ENCODE data around the gene NOD2. TPM values are rescaled to one million over a fixed set of nuclear protein-coding genes. Genes with fewer than 3 reads are reported as not detected.

The NOD2 gene
- total and polyA plus RNA-seq, 8 donors = 0.79 to 15.2 (median 1.7) TPM

GRCh38 chr16:50737420-50737959 lies 44.1 kb downstream of the NOD2 start:
- peaks cover 0 to 9% of the 10 kb centered on the region in 2 donors for H3K36me3 ChIP-seq
- ATAC-seq (no peak), DNase-seq (no peak)
- no peak for TF ChIP-seq CTCF (IDR thresholded peaks at IDR 0.05)
- H3K4me1 ChIP-seq = peaks cover 0 to 5% of the 10 kb centered on the region in 2 donors
- H3K9me3 ChIP-seq = no peaks in the 10 kb centered on the region
- H3K27me3 ChIP-seq = no peaks in the 10 kb centered on the region
- intact Hi-C loops (cut with DNase I) = no loop called here
- no peak overlapping the region for H3K4me3 ChIP-seq
- H3K27ac ChIP-seq = no peak overlapping the region

- Histone ChIP-seq H3K4me3 (no peak overlapping the region), H3K36me3 (no peaks in the 10 kb centered on the region), H3K27ac (no peak overlapping the region), H3K4me1 (peaks cover 8 to 18% of the 10 kb centered on the region in 2 donors), H3K9me3 (no peaks in the 10 kb centered on the region), H3K27me3 (no peaks in the 10 kb centered on the region)
- intact Hi-C loops (cut with DNase I) = no loop called here
- DNase-seq (no peak), ATAC-seq (no peak)
- no peak for TF ChIP-seq CTCF (IDR thresholded peaks at IDR 0.05)
Observed at GRCh38 chr16:50739031-50739430, 45.6 kb downstream of the NOD2 start.

- Histone ChIP-seq H3K4me3 (peak overlapping the region in 1 of 2 donors; percentile 84), H3K27me3 (no peaks in the 10 kb centered on the region), H3K27ac (peak overlapping the region in 1 of 2 donors; percentile 96), H3K4me1 (peaks cover 8 to 34% of the 10 kb centered on the region in 2 donors), H3K36me3 (no peaks in the 10 kb centered on the region), H3K9me3 (no peaks in the 10 kb centered on the region)
- ATAC-seq (no peak), DNase-seq (no peak)
- intact Hi-C loops (cut with DNase I) = no loop called here
- no peak for TF ChIP-seq CTCF (IDR thresholded peaks at IDR 0.05)
Observed at GRCh38 chr16:50740736-50741135, 47.3 kb downstream of the NOD2 start.

GRCh38 chr16:50741225-50741780 lies 47.9 kb downstream of the NOD2 start:
- peaks cover 8 to 40% of the 10 kb centered on the region in 2 donors for H3K4me1 ChIP-seq
- TF ChIP-seq CTCF (IDR thresholded peaks at IDR 0.05) = no peak
- H3K4me3 ChIP-seq = peak overlapping the region; percentile 30 to 84
- intact Hi-C loops (cut with DNase I) = no loop called here
- H3K27ac ChIP-seq = peak overlapping the region; percentile 78 to 96
- peak in 1 of 4 donors; percentile 41 for DNase-seq
- no peaks in the 10 kb centered on the region for H3K9me3 ChIP-seq
- H3K27me3 ChIP-seq = no peaks in the 10 kb centered on the region
- H3K36me3 ChIP-seq = no peaks in the 10 kb centered on the region
- ATAC-seq = peak; percentile 2

- H3K27me3 ChIP-seq = no peaks in the 10 kb centered on the region
- peak within 1 kb of the TSS; percentile 89 to 96 for H3K27ac ChIP-seq
- DNase-seq (peak; percentile 97 to 100 (median 100)), ATAC-seq (peak; percentile 96)
- intact Hi-C loops (cut with DNase I) = no loop called here
- no peaks in the 10 kb centered on the region for H3K9me3 ChIP-seq
- H3K4me1 ChIP-seq = peaks cover 8 to 47% of the 10 kb centered on the region in 2 donors
- H3K4me3 ChIP-seq = peak within 1 kb of the TSS; percentile 81 to 84
- no peak for TF ChIP-seq CTCF (IDR thresholded peaks at IDR 0.05)
- H3K36me3 ChIP-seq = no peaks in the 10 kb centered on the region
Observed at GRCh38 chr16:50741781-50742575, 48.6 kb downstream of the NOD2 start, which contains the start of gene CYLD. TSS of gene CYLD (plus strand) at chr16:50742086. CDS start at chr16:50749699, 7,613 bp downstream.

Data from left lung (tissue), 10 donors.